Parathyroid adenoma (tissue), 2 donors: Measurements from ENCODE around the gene MBLAC1.

Experiments used
- H2AFZ ChIP-seq: fragments of 300-600 bp; sonication (generic); one replicate; pipeline ENCODE4 v1.7.0; 2017; ENCODE audit warnings: antibody characterized with exemption, mild to moderate bottlenecking
- H3K27ac ChIP-seq: fragments of 300-600 bp; sonication (generic); one replicate; pipeline ENCODE4 v1.7.0; 2017
- H3K27me3 ChIP-seq: fragments of 300-600 bp; sonication (generic); one replicate; pipeline ENCODE4 v1.7.0; 2017; ENCODE audit warnings: low read length; ENCODE audit not compliant: control insufficient read depth, insufficient read depth
- H3K36me3 ChIP-seq: fragments of 300-600 bp; sonication (generic); one replicate; pipeline ENCODE4 v1.7.0; 2017; ENCODE audit warnings: low read length; ENCODE audit not compliant: control insufficient read depth, insufficient read depth
- H3K4me1 ChIP-seq: fragments of 300-600 bp; sonication (generic); one replicate; pipeline ENCODE4 v1.7.0; 2017; ENCODE audit warnings: control low read depth
- H3K4me2 ChIP-seq: fragments of 300-600 bp; sonication (generic); one replicate; pipeline ENCODE4 v1.7.0; 2017; ENCODE audit warnings: low read length
- H3K4me3 ChIP-seq: fragments of 300-600 bp; sonication (generic); one replicate; pipeline ENCODE4 v1.7.0; 2017; ENCODE audit warnings: low read depth, low read length
- H3K79me2 ChIP-seq: fragments of 300-600 bp; sonication (generic); one replicate; pipeline ENCODE4 v1.7.0; 2017; ENCODE audit warnings: control low read depth
- H3K9ac ChIP-seq: fragments of 300-600 bp; sonication (generic); one replicate; pipeline ENCODE4 v1.7.0; 2017; ENCODE audit warnings: mild to moderate bottlenecking
- H3K9me3 ChIP-seq: fragments of 300-600 bp; sonication (generic); one replicate; pipeline ENCODE4 v1.7.0; 2017; ENCODE audit warnings: low read length; ENCODE audit not compliant: control insufficient read depth
- CTCF ChIP-seq: fragments of 300-600 bp; sonication (generic); IDR thresholded peaks from one replicate; pipeline ENCODE4 v1.7.0; 2017; ENCODE audit warnings: antibody characterized with exemption, mild to moderate bottlenecking
- donor health status: primary hyperparathyroidism.

The MBLAC1 gene

GRCh38 chr7:100147278-100147677, 20.5 kb downstream of the MBLAC1 start:
- no peak for TF ChIP-seq CTCF
- no peaks in the 10 kb centered on the region for H3K27me3 ChIP-seq
- peaks cover 6% of the 10 kb centered on the region for H3K79me2 ChIP-seq
- no peak overlapping the region for H3K27ac ChIP-seq
- H3K9me3 ChIP-seq = no peaks in the 10 kb centered on the region
- H3K9ac ChIP-seq = no peak overlapping the region
- no peak overlapping the region for H3K4me3 ChIP-seq
- no peak overlapping the region for H3K4me2 ChIP-seq
- no peaks in the 10 kb centered on the region for H3K36me3 ChIP-seq
- H2AFZ ChIP-seq = no peak overlapping the region
- peaks cover 2% of the 10 kb centered on the region for H3K4me1 ChIP-seq

- peaks cover 2% of the 10 kb centered on the region for H3K4me1 ChIP-seq
- H3K9ac ChIP-seq = no peak overlapping the region
- peak overlapping the region; percentile 83 for H3K27ac ChIP-seq
- H3K36me3 ChIP-seq = no peaks in the 10 kb centered on the region
- peaks cover 6% of the 10 kb centered on the region for H3K79me2 ChIP-seq
- H2AFZ ChIP-seq = peak overlapping the region; percentile 78
- H3K4me3 ChIP-seq = peak overlapping the region; percentile 97
- no peaks in the 10 kb centered on the region for H3K9me3 ChIP-seq
- peak overlapping the region; percentile 69 for H3K4me2 ChIP-seq
- TF ChIP-seq CTCF = no peak
- no peaks in the 10 kb centered on the region for H3K27me3 ChIP-seq
These were observed 21.4 kb downstream of the MBLAC1 start for GRCh38 chr7:100148225-100148558.

- H3K4me3 ChIP-seq = peak within 1 kb of the TSS; percentile 97
- H3K79me2 ChIP-seq = peaks cover 6% of the 10 kb centered on the region
- H3K36me3 ChIP-seq = no peaks in the 10 kb centered on the region
- no peaks in the 10 kb centered on the region for H3K9me3 ChIP-seq
- H2AFZ ChIP-seq = peak within 1 kb of the TSS; percentile 78
- no peak for TF ChIP-seq CTCF
- H3K9ac ChIP-seq = peak within 1 kb of the TSS; percentile 75
- peaks cover 2% of the 10 kb centered on the region for H3K4me1 ChIP-seq
- no peaks in the 10 kb centered on the region for H3K27me3 ChIP-seq
- peak within 1 kb of the TSS; percentile 83 for H3K27ac ChIP-seq
- peak within 1 kb of the TSS; percentile 97 for H3K4me2 ChIP-seq
These were observed 22.0 kb downstream of the MBLAC1 start, which contains the start of gene LAMTOR4 for GRCh38 chr7:100148559-100149328. TSS of gene LAMTOR4 (plus strand) at chr7:100148918. CDS start at chr7:100148973, 55 bp downstream.

GRCh38 chr7:100152404-100152803, 25.6 kb downstream of the MBLAC1 start:
- H3K4me3 ChIP-seq = no peak overlapping the region
- TF ChIP-seq CTCF = no peak
- peaks cover 6% of the 10 kb centered on the region for H3K79me2 ChIP-seq
- H3K4me2 ChIP-seq = no peak overlapping the region
- H3K36me3 ChIP-seq = no peaks in the 10 kb centered on the region
- H2AFZ ChIP-seq = no peak overlapping the region
- H3K4me1 ChIP-seq = peaks cover 7% of the 10 kb centered on the region
- no peaks in the 10 kb centered on the region for H3K9me3 ChIP-seq
- no peak overlapping the region for H3K9ac ChIP-seq
- H3K27me3 ChIP-seq = no peaks in the 10 kb centered on the region
- no peak overlapping the region for H3K27ac ChIP-seq
